ENCODE results near the gene SPAG16. TPM values are rescaled to one million over a fixed set of nuclear protein-coding genes. Genes with fewer than 3 reads are reported as not detected.
"Not testable (repeated sequence)": the region's sequence is repeated elsewhere in the genome, so short reads cannot be mapped to it uniquely, and the experiment has no call there.

SPAG16 gene
- polyA plus RNA-seq, 4 donors: 37.2 to 72.6 (median 65.7) TPM

- not testable (repeated sequence) for DNase-seq (ENCODE audit: low read depth in 4 of 4, low spot score in 3 of 4)
These were observed 122.8 kb downstream of the SPAG16 start for GRCh38 chr2:213407027-213407426.

GRCh38 chr2:213408426-213409070 is 124.3 kb downstream of the SPAG16 start:
- not testable (repeated sequence) for DNase-seq (ENCODE audit: low read depth in 4 of 4, low spot score in 3 of 4)

- not testable (repeated sequence) for DNase-seq (ENCODE audit: low read depth in 4 of 4, low spot score in 3 of 4)
These were observed 126.4 kb downstream of the SPAG16 start for GRCh38 chr2:213410687-213411086.

- DNase-seq (ENCODE audit: low read depth in 4 of 4, low spot score in 3 of 4): no peak
These were observed 127.5 kb downstream of the SPAG16 start for GRCh38 chr2:213411582-213412289.

DNA sequence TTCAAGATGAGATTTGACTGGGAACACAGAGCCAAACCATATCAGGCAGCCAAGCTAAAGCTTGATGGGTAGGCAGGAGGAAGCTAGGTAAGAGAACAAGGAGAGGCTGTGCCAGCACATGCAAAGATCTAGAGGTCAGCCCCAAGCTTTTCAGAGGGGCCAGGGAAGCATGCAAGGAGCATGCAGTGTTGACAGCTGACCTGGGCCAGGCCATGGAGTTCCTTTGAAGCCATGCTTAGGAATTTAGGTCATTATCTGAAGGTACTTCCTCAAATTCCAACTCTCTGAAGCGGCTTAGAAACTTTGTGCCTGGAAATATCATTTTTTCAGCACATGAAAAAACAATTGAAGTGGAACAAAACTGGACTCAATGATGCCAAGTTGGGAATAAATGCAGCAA is 130.8 kb downstream of the SPAG16 start:
- no peak for DNase-seq (ENCODE audit: low read depth in 4 of 4, low spot score in 3 of 4)

DNA sequence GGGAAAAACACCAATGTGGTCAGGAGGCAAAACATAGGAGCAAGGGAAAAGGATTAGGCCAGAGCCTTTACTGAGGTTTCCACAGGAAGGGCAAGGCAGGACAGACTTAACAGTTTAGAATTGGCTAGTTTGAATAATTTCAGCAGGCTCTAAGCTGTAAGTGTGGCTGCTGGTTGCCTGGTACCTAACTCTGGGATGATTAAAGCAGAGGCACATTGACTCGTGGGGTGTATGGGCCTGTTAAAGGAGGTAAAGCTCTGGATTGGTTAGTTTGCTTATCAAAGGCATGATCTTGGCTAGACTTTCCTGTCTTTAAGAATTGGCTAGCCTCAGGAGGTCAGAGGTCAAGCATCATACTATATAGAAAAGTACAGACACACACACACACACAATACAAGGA is 132.6 kb downstream of the SPAG16 start:
- no peak for DNase-seq (ENCODE audit: low read depth in 4 of 4, low spot score in 3 of 4)

DNA sequence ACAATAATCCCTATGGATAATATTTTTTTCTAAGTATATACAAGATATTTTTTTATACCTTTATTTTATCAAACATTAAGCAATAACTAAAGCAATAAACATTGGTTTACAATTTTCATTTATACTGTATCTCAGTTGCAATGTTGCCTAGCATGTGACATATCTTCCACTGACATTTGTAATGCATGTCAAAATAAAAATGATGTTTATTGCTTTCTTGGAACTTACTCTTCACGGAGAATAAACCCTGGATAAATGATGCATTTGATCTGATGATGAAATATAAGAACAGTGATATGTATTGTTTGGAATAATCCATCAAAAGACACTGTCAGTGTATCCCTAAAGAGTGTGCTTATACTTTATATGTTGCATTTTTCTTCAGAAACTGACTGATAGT is 135.7 kb downstream of the SPAG16 start:
- no peak for DNase-seq (ENCODE audit: low read depth in 4 of 4, low spot score in 3 of 4)

DNA sequence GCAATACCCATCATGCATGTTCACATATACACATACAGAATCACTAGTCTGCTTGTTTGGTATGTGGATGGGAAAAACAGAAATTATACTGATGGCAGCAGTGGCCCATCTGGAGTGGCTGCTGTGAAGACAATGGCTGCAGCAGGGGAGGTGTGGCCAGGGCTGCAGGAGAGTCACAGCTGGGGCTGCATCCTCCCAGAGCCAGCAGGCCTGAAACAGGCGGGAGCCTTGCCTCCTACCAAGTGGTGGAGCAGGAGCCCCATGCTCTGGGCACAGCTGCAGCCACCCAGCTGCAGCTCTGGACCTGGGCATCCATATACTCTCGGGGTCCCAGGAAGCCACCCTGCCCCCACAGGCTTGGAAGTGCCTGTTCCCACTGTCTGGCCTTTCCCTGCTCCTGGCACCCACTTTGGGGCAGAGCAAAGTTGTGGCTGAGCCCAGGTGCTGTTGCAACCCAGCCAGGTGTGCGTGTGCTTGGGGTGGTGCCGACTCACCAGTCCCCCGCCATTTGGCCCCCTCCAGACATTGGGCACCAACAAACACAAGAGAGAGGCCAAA is 136.6 kb downstream of the SPAG16 start:
- DNase-seq (ENCODE audit: low read depth in 4 of 4, low spot score in 3 of 4): no peak

GRCh38 chr2:213422211-213422610 is 137.9 kb downstream of the SPAG16 start:
- no peak for DNase-seq (ENCODE audit: low read depth in 4 of 4, low spot score in 3 of 4)

- DNase-seq (ENCODE audit: low read depth in 4 of 4, low spot score in 3 of 4): no peak
These were observed 141.4 kb downstream of the SPAG16 start for GRCh38 chr2:213425618-213426017.

DNA sequence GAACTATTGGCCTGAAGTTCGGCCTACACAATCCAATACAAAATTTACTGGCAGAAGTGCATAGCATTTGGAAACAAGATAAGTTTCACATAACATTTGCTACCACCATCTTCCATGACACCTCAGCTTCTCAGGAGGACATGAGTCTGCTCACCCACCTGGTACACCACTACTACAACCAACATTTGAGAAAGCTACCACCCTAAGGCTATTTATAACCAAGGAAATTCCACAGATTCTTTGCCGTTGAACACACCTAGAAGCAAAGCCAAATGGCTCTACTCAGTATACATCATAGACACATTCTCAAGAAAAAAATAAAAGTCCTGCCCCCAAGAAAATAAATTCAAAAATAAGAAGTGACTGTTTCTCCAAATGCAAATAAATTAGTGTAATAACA is 145.3 kb downstream of the SPAG16 start:
- no peak for DNase-seq (ENCODE audit: low read depth in 4 of 4, low spot score in 3 of 4)

DNA sequence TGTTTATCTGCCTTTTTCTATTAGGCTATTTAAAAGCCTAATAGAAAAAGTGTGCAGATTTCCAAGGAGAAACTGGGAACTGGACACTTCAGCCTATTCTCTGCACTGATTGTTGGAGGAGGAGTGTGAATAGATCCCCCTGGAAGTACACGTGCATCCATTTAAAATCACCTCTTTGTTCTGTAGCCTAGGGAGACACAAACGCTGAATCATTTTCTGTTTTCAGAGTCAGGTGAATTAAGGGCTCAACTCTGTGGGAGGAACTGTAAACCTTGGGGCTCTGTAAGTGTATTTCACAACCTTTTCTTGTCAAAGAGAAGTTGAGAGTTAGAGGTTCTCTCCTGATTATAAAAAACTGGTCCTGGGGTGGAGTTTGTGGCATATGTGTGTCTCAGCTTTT is 159.7 kb downstream of the SPAG16 start:
- no peak for DNase-seq (ENCODE audit: low read depth in 4 of 4, low spot score in 3 of 4)

GRCh38 chr2:213451542-213452239 is 167.4 kb downstream of the SPAG16 start:
- DNase-seq (ENCODE audit: low read depth in 4 of 4, low spot score in 3 of 4): peak; percentile 5 to 30 (median 14)

- DNase-seq (ENCODE audit: low read depth in 4 of 4, low spot score in 3 of 4): no peak
These were observed 171.2 kb downstream of the SPAG16 start for GRCh38 chr2:213455316-213456008.

- no peak for DNase-seq (ENCODE audit: low read depth in 4 of 4, low spot score in 3 of 4)
These were observed 191.2 kb downstream of the SPAG16 start for GRCh38 chr2:213475433-213475832.

DNA sequence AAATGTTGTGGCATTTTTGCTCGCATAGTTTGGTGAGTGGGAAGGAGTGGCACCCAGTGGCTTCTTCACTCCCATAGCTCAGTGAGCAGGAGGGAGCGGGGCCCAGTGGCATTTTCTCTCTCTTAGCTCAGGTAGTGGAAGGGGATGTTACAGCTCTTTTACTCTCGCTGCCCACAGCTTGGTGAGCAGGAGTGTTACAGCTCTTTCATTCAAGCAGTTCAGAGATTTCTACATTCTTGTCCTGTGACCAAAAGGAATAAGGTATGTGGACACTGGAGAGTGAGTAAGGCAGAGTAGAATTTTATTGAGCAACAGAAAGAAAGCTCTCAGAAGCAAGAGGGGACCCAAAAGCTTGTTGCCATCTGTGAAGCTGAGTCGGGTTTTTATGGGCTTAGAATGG is 192.4 kb downstream of the SPAG16 start:
- DNase-seq (ENCODE audit: low read depth in 4 of 4, low spot score in 3 of 4): no peak

DNA sequence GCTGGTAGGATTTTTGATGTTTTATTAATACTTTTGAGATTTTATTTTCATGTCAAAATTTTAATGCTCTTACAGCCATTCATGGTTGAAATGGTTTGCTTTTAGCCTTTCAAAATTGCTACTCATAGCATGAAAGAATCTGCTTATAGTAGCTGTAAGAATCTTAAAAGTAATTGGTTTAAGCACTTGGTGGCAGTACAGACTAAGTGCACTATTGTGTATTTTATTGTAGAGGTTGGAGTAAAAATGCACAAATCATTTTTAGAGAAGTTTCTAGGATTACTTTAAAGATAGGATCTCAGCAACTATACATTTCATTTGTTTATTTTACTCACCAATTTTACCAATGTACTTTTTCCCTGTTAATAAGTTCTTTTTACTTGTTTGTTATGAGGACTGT is 205.8 kb downstream of the SPAG16 start:
- no peak for DNase-seq (ENCODE audit: low read depth in 4 of 4, low spot score in 3 of 4)

GRCh38 chr2:213491376-213491775 is 207.1 kb downstream of the SPAG16 start:
- DNase-seq (ENCODE audit: low read depth in 4 of 4, low spot score in 3 of 4): no peak

DNA sequence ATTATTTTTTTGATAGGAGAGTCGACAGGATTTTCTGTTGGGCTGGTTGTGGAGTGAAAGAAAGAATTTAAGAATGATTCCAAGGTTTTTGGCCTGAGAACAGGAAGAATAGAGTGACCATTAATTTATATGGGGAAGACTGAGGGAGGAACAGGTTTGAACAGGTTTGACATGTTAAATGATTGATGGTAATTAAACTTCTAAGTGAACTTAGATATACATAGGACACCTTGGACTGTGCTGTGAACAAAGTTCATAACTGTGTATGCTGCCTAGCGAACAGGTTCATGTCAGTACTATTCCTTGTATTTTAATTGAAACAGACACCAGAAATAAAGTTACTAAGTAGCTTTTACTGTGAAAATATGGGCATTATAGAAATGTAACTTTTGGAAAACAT is 212.0 kb downstream of the SPAG16 start:
- no peak for DNase-seq (ENCODE audit: low read depth in 4 of 4, low spot score in 3 of 4)

DNA sequence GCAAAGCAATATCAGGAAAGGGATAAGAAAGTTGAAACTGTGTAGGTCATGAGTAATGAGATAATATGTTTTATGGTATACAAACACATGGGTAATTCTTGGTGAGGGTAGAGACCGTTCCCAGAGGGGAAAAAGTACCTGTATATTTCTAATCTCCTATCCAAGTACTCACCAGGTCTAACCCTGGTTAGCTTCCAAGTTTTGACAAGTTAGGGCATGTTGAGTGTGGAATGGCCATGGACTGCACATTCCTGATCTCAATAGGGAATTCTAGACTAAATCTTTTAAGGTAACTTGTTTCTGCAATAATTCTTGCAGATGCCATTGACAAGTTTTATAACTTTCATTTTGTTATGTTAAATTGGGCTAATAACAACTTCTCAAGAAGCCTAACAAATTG is 216.6 kb downstream of the SPAG16 start:
- no peak for DNase-seq (ENCODE audit: low read depth in 4 of 4, low spot score in 3 of 4)

GRCh38 chr2:213524164-213524563 is 239.9 kb downstream of the SPAG16 start:
- DNase-seq (ENCODE audit: low read depth in 4 of 4, low spot score in 3 of 4): no peak
